GM06990 (cell line): ENCODE measurements around the gene MN1.

Source experiments
- DNase-seq: peaks from one replicate; pipeline ENCODE4 v3.0.0-alpha.2; 2011; ENCODE audit not compliant: insufficient read length; ENCODE audit errors: extremely low read depth
- H3K27me3 ChIP-seq: replicated peaks from 2 replicates; pipeline ENCODE4 v1.6.0; 2011; ENCODE audit warnings: low read length; ENCODE audit not compliant: control insufficient read depth, insufficient read depth
- H3K36me3 ChIP-seq: 2 replicates; pipeline ENCODE4 v1.5.1; 2011; ENCODE audit warnings: low read length; ENCODE audit not compliant: control insufficient read depth, insufficient read depth
- H3K4me3 ChIP-seq: replicated peaks from 2 replicates; pipeline ENCODE4 v1.5.1; 2011; ENCODE audit warnings: low read depth, mild to moderate bottlenecking, control low read depth, low read length
- CTCF ChIP-seq: IDR thresholded peaks from 2 replicates; pipeline ENCODE4 v1.5.1; 2011; ENCODE audit warnings: low read length, control low read depth, mild to moderate bottlenecking, inconsistent platforms; ENCODE audit not compliant: insufficient read depth, poor library complexity, severe bottlenecking

The MN1 gene

DNA sequence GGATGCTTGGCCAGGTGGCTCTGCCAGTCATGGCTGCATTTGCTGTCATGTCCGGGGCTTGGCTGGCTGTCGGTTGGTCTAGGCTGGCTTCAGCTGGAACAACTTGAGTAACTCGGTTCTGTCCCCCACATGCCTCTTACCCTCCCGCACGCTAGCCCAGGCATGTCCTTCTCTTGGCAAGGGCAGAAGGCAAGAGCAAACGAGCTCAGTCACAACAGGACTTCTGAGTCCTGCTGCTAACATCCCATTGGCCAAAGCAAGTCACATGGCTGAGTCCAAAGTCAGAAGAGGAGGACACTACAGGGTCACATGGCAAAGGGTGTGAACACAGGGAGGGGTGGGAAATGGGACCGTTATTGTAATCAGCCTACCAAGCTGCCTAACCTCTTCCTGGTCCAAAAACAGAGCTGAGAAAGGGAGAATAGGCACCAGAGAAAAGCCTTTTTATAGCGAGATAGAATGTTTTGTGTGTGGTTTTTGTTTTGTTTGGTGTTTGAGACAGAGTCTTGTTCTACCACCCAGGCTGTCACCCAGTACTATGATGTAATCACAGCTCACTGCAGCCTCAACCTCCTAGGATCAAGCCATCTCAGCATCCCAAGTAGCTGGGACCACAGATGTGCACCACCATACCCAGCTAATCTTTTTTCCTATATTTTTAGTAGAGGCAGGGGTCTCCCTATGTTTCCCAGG, 81.9 kb downstream of the MN1 start:
- Histone ChIP-seq H3K36me3 (no peaks in the 10 kb centered on the region), H3K27me3 (no peaks in the 10 kb centered on the region; the same call in 1 of the 2 replicates), H3K4me3 (no peak overlapping the region)
- DNase-seq = no peak
- no peak for TF ChIP-seq CTCF

- no peak for DNase-seq
- no peak for TF ChIP-seq CTCF
Observed at GRCh38 chr22:27719036-27719347, 82.6 kb downstream of the MN1 start.

DNA sequence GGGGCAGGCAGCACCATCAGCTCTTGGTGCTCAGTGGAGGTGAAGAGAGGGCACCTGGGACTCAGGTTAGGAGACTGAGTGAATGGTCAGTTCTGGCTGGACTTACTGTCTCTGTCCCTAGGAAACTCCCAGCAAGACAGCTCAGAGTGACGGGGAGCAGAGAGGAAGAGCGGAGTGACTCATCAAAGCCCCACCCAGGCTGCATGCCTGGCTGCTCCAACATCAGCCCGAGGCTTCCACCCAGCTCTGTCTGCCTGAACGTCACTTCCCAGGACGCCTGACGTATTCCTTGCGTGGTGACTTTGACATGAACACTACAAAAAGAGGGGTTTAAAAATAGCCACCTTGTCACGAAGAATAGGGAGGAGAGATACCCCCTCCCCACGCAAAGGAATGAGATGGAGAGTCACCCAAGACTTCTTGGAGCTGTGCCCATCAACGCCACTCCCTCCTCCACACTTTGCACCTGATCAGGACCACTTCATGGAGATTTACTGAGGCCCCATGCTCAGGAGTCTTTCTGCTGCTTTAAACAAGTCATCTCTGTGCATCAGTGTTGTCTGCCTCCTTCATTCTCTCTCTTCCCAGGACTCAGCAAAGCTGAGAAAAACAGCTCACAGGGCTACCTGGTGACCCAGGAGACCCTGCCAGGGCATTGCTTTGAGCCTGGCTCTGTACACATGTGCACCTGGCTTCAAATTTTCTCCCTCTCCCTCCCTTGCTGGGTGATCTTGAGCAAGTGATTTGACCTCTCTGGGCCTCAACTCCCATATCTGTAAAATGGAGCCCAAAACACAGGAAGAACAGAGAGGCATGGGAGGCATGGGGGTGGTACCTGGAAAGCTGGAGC, 83.1 kb downstream of the MN1 start:
- Histone ChIP-seq H3K4me3 (no peak overlapping the region), H3K27me3 (no peaks in the 10 kb centered on the region; the same call in 1 of the 2 replicates), H3K36me3 (no peaks in the 10 kb centered on the region)
- DNase-seq = no peak
- TF ChIP-seq CTCF = no peak

More at GRCh38 chr22:27719036-27719347, 82.6 kb downstream of the MN1 start:
- H3K4me3 ChIP-seq = no peak overlapping the region
- H3K36me3 ChIP-seq = no peaks in the 10 kb centered on the region
- H3K27me3 ChIP-seq = no peaks in the 10 kb centered on the region; the same call in 1 of the 2 replicates

DNA sequence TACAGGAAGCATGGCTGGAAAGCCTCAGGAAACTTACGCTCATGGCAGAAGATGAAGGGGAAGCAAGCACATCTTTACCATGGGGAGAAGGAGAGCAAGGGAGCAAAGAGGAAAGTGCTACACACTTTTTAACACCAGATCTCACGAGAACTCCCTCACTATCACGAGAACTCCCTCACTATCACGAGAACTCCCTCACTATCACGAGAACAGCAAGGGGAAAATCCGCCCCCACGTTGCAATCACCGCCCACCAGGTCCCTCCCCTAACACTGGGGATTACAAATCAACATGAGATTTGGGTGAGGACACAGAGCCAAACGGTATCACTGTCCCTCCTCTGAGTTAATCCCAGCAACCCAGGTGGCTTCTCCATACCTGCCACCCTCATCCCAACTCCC, 84.5 kb downstream of the MN1 start:
- DNase-seq = no peak
- Histone ChIP-seq H3K4me3 (no peak overlapping the region), H3K36me3 (no peaks in the 10 kb centered on the region), H3K27me3 (no peaks in the 10 kb centered on the region; the same call in 1 of the 2 replicates)
- no peak for TF ChIP-seq CTCF

GRCh38 chr22:27716074-27716473, 85.5 kb downstream of the MN1 start:
- TF ChIP-seq CTCF = no peak

More at GRCh38 chr22:27716074-27716473, 85.5 kb downstream of the MN1 start:
- H3K36me3 ChIP-seq = no peaks in the 10 kb centered on the region
- H3K4me3 ChIP-seq = no peak overlapping the region
- H3K27me3 ChIP-seq = no peaks in the 10 kb centered on the region; the same call in 1 of the 2 replicates
- no peak for DNase-seq
